HUES6 (cell line): ENCODE results near the gene C5orf15.
"Not testable (repeated sequence)": the region's sequence is repeated elsewhere in the genome, so short reads cannot be mapped to it uniquely, and the experiment has no call there.

ENCODE experiments used
- H3K27ac ChIP-seq: 2 replicates; pipeline ENCODE4 v1.7.0; 2013; ENCODE audit warnings: low read depth, mild to moderate bottlenecking, low read length, inconsistent platforms
- H3K27me3 ChIP-seq: 2 replicates; pipeline ENCODE4 v1.6.1; 2013; ENCODE audit warnings: low read length; ENCODE audit not compliant: control insufficient read depth, insufficient read depth
- H3K36me3 ChIP-seq: 2 replicates; pipeline ENCODE4 v1.6.1; 2013; ENCODE audit warnings: low read length; ENCODE audit not compliant: control insufficient read depth, insufficient read depth
- H3K4me1 ChIP-seq: 2 replicates; pipeline ENCODE4 v1.6.1; 2013; ENCODE audit warnings: low read length; ENCODE audit not compliant: control insufficient read depth, insufficient read depth
- H3K4me3 ChIP-seq: 2 replicates; pipeline ENCODE4 v1.5.1; 2013; ENCODE audit warnings: low read depth, low read length
- H3K9ac ChIP-seq: one replicate; pipeline ENCODE4 v1.6.1; 2013; ENCODE audit warnings: mild to moderate bottlenecking, low read length
- H3K9me3 ChIP-seq: 2 replicates; pipeline ENCODE4 v1.6.1; 2013; ENCODE audit warnings: low read depth, low read length; ENCODE audit not compliant: control insufficient read depth, insufficient read depth

The C5orf15 gene

GRCh38 chr5:133944263-133945185, 23.9 kb downstream of the C5orf15 start:
- H3K27ac ChIP-seq: no peak overlapping the region
- no peaks in the 10 kb centered on the region for H3K27me3 ChIP-seq
- H3K9me3 ChIP-seq: no peaks in the 10 kb centered on the region
- no peaks in the 10 kb centered on the region for H3K36me3 ChIP-seq
- H3K4me3 ChIP-seq: no peak overlapping the region
- no peak overlapping the region for H3K9ac ChIP-seq
- H3K4me1 ChIP-seq: no peaks in the 10 kb centered on the region

DNA sequence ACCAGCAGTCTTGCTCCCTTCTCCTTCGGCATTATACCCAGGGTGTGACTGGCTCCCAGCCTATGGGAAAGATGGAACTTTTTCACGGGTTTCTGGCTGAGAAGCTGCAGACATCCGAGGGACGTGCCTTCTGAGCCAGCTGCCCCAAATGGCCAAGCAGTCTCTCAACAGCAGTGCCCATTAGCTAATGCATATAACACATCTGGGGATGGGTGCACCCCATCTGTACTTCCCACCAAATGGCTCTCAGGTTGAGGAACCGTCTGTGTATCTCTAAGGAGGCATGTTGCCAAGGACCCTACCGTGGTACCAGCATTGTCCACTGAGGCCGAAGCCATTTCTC, 25.0 kb downstream of the C5orf15 start:
- Histone ChIP-seq H3K4me1 (no peaks in the 10 kb centered on the region), H3K9me3 (no peaks in the 10 kb centered on the region), H3K4me3 (no peak overlapping the region), H3K9ac (no peak overlapping the region), H3K36me3 (no peaks in the 10 kb centered on the region), H3K27me3 (no peaks in the 10 kb centered on the region), H3K27ac (no peak overlapping the region)

GRCh38 chr5:133942614-133943474, 25.6 kb downstream of the C5orf15 start:
- Histone ChIP-seq H3K27me3 (no peaks in the 10 kb centered on the region), H3K36me3 (no peaks in the 10 kb centered on the region), H3K9me3 (no peaks in the 10 kb centered on the region), H3K4me1 (no peaks in the 10 kb centered on the region), H3K27ac (no peak overlapping the region), H3K9ac (no peak overlapping the region), H3K4me3 (no peak overlapping the region)

GRCh38 chr5:133941456-133942196, 26.8 kb downstream of the C5orf15 start:
- no peak overlapping the region for H3K27ac ChIP-seq
- H3K9me3 ChIP-seq: no peaks in the 10 kb centered on the region
- H3K4me3 ChIP-seq: no peak overlapping the region
- H3K4me1 ChIP-seq: no peaks in the 10 kb centered on the region
- no peak overlapping the region for H3K9ac ChIP-seq
- no peaks in the 10 kb centered on the region for H3K36me3 ChIP-seq
- H3K27me3 ChIP-seq: no peaks in the 10 kb centered on the region

GRCh38 chr5:133939668-133940067, 28.8 kb downstream of the C5orf15 start:
- H3K4me3 ChIP-seq: no peak overlapping the region
- H3K9me3 ChIP-seq: peaks cover 7% of the 10 kb centered on the region; the same call in 1 of the 2 replicates
- no peak overlapping the region for H3K27ac ChIP-seq
- H3K4me1 ChIP-seq: no peaks in the 10 kb centered on the region
- H3K27me3 ChIP-seq: no peaks in the 10 kb centered on the region
- H3K9ac ChIP-seq: no peak overlapping the region
- no peaks in the 10 kb centered on the region for H3K36me3 ChIP-seq

DNA sequence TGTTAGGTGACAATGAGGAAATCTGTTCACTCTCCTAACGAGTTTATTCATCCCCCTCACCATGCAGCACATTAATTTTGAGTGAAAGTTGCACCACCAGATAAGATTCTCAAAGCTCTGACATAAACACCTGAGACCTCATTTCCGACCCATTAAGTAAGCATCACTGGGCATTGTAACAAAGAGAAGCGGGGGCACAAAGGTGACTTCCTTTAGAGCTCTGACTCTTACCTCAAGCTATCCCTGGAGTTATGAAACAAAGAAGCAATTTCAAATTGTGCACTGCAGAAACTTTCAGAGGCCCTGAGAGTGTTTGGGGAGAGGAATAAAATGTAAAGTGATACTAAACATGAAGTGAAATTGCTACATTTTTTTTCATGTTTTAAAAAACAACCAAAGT, 29.5 kb downstream of the C5orf15 start:
- H3K4me1 ChIP-seq: no peaks in the 10 kb centered on the region

DNA sequence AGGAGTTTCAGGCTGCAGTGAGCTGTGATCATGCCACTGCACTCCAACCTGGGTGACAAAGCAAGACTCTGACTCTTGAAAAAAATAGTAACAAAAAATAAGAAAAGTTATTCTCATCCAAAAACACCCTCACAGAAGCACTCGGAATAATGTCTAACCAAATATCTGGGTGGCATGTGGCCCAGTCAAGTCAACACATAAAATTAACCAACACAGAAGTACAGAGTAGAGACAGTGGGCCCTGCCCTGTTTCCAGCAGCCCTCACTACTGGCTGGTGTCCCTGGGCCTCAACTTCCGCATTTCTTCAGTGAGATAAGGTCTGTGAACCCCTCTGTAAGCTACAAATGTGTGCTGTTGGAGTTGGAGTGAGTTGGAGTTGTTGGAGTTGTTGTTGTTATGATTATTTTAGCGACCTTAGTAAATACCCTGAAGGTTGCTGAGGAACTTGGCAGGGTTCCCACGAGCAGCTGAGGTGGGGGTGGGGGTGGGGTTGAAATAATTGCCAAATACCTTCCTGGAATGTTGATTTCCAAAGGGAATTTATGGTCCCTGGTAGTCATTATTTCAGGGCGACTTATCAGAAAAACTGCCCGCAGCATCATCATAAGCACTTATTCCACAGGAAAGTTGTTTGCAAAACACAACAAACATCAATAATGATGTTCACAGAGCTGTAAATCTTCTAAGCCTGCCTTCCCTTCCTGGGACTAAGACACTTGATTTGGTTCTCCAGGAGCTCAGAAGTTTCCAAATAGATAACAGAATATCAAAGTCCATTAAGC, 30.2 kb downstream of the C5orf15 start:
- Histone ChIP-seq H3K27ac (no peak overlapping the region), H3K4me3 (no peak overlapping the region), H3K36me3 (no peaks in the 10 kb centered on the region), H3K9ac (no peak overlapping the region), H3K4me1 (no peaks in the 10 kb centered on the region), H3K9me3 (peaks cover 7% of the 10 kb centered on the region; the same call in 1 of the 2 replicates), H3K27me3 (no peaks in the 10 kb centered on the region)

More for the DNA sequence above, 29.5 kb downstream of the C5orf15 start:
- Histone ChIP-seq H3K27me3 (no peaks in the 10 kb centered on the region), H3K4me3 (no peak overlapping the region), H3K9ac (no peak overlapping the region), H3K27ac (no peak overlapping the region), H3K36me3 (no peaks in the 10 kb centered on the region), H3K9me3 (peaks cover 7% of the 10 kb centered on the region; the same call in 1 of the 2 replicates)

GRCh38 chr5:133937628-133938027, 30.8 kb downstream of the C5orf15 start:
- H3K9me3 ChIP-seq, H3K27me3 ChIP-seq, H3K4me1 ChIP-seq, H3K9ac ChIP-seq, H3K4me3 ChIP-seq, H3K27ac ChIP-seq, H3K36me3 ChIP-seq: not testable (repeated sequence)

DNA sequence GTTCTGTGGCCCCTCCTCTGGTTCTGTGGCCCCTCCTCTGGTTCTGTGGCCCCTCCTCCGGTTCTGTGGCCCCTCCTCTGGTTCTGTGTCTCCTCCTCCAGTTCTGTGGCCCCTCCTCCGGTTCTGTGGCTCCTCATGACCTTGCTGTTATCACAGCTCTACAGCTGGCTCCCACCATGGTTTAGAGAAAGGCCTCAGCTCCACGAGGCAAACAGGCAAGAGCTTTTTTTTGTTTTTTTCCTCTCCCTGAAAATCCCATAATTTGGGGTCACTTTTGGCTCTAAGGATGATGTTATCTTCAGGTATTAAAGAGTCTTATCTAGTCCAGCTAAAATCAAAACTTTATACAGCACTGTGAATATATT, 31.8 kb downstream of the C5orf15 start:
- Histone ChIP-seq H3K27me3 (no peaks in the 10 kb centered on the region), H3K4me3 (no peak overlapping the region), H3K4me1 (no peaks in the 10 kb centered on the region), H3K36me3 (no peaks in the 10 kb centered on the region), H3K9ac (no peak overlapping the region), H3K27ac (no peak overlapping the region), H3K9me3 (peaks cover 7% of the 10 kb centered on the region; the same call in 1 of the 2 replicates)

DNA sequence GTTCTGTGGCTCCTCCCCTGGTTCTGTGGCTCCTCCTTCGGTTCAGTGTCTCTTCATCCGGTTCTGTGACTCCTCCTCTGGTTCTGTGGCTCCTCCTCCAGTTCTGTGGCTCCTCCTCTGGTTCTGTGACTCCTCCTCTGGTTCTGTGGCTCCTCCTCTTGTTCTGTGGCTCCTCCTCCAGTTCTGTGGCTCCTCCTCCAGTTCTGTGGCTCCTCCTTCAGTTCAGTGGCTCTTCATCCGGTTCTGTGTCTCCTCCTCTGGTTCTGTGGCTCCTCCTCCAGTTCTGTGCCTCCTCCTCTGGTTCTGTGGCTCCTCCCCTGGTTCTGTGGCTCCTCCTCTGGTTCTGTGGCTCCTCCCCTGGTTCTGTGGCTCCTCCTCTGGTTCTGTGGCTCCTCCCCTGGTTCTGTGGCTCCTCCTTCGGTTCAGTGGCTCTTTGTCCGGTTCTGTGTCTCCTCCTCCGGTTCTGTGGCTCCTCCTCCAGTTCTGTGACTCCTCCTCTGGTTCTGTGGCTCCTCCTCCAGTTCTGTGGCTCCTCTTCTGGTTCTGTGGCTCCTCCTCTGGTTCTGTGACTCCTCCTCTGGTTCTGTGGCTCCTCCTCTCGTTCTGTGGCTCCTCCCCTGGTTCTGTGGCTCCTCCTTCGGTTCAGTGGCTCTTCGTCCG, 32.3 kb downstream of the C5orf15 start:
- H3K4me1 ChIP-seq: not testable (repeated sequence)

More for the DNA sequence above, 32.3 kb downstream of the C5orf15 start:
- not testable (repeated sequence) for H3K9ac ChIP-seq, H3K36me3 ChIP-seq, H3K9me3 ChIP-seq, H3K4me3 ChIP-seq, H3K27ac ChIP-seq, H3K27me3 ChIP-seq
